Stimulated activated CD4-positive, alpha-beta T cell treated with anti-CD3 and anti-CD28 coated beads, Interleukin-4, amount 100 ng/mL, for 4 hours (primary cell): ENCODE measurements around the gene DDX31.
A peak's percentile ranks its signal among the peaks of the same experiment; 100 is the strongest.

Source experiments
- DNase-seq, 2 experiments: peaks; one replicate each; pipeline ENCODE4 v3.0.0-alpha.2; 2020

Gene DDX31

GRCh38 chr9:132672413-132672690 is 2.6 kb upstream of the DDX31 start:
- no peak for DNase-seq

- no peak for DNase-seq
These were observed 2.0 kb upstream of the DDX31 start for GRCh38 chr9:132671620-132672412.

- peak; percentile 30 to 50 for DNase-seq
These were observed 941 bp upstream of the DDX31 start, which contains the start of gene GTF3C4 for GRCh38 chr9:132670457-132671391. Gene GTF3C4, plus strand, starts transcription at chr9:132670464. Its CDS starts 135 bp downstream, at chr9:132670599.

- no peak for DNase-seq
These were observed 475 bp downstream of the DDX31 start for GRCh38 chr9:132669319-132669697.

- no peak for DNase-seq
These were observed 5.9 kb downstream of the DDX31 start for GRCh38 chr9:132663851-132664250.

- no peak for DNase-seq
These were observed 6.7 kb downstream of the DDX31 start for GRCh38 chr9:132663117-132663516.

GRCh38 chr9:132662152-132662945 is 7.4 kb downstream of the DDX31 start:
- DNase-seq, result no peak

GRCh38 chr9:132656299-132656698 is 13.5 kb downstream of the DDX31 start:
- DNase-seq, result no peak

GRCh38 chr9:132651259-132651658 is 18.5 kb downstream of the DDX31 start:
- DNase-seq, result no peak

GRCh38 chr9:132648685-132649084 is 21.1 kb downstream of the DDX31 start:
- no peak for DNase-seq

GRCh38 chr9:132648283-132648682 is 21.5 kb downstream of the DDX31 start:
- no peak for DNase-seq

GRCh38 chr9:132647806-132648205 is 22.0 kb downstream of the DDX31 start:
- no peak for DNase-seq

- DNase-seq, result peak in 1 of 2 experiments; percentile 17
These were observed 22.4 kb downstream of the DDX31 start for GRCh38 chr9:132647355-132647754.

- no peak for DNase-seq
These were observed 23.1 kb downstream of the DDX31 start for GRCh38 chr9:132646726-132647125.

- no peak for DNase-seq
These were observed 24.1 kb downstream of the DDX31 start for GRCh38 chr9:132645711-132646110.

GRCh38 chr9:132645306-132645705 is 24.5 kb downstream of the DDX31 start:
- no peak for DNase-seq

GRCh38 chr9:132644251-132644650 is 25.5 kb downstream of the DDX31 start:
- no peak for DNase-seq

- DNase-seq, result no peak
These were observed 28.6 kb downstream of the DDX31 start for GRCh38 chr9:132641216-132641615.

- no peak for DNase-seq
These were observed 30.5 kb downstream of the DDX31 start for GRCh38 chr9:132639322-132639721.

- no peak for DNase-seq
These were observed 31.5 kb downstream of the DDX31 start for GRCh38 chr9:132638240-132638639.

- DNase-seq, result no peak
These were observed 32.0 kb downstream of the DDX31 start for GRCh38 chr9:132637801-132638200.

- DNase-seq, result no peak
These were observed 32.4 kb downstream of the DDX31 start for GRCh38 chr9:132637351-132637750.

- DNase-seq, result no peak
These were observed 35.5 kb downstream of the DDX31 start for GRCh38 chr9:132634327-132634726.
